HG03159 (cell line): Measurements from ENCODE around the gene SKA1.
"Not testable (repeated sequence)": the region's sequence is repeated elsewhere in the genome, so short reads cannot be mapped to it uniquely, and the experiment has no call there.

Source experiments
- ATAC-seq: cut with Tn5 transposase; IDR thresholded peaks from one replicate; pipeline ENCODE4 v1.9.1; 2021; ENCODE audit warnings: mild to moderate bottlenecking, moderate library complexity; ENCODE audit not compliant: unreplicated experiment

The SKA1 gene

GRCh38 chr18:50428531-50429206 is 53.8 kb downstream of the SKA1 start:
- no peak for ATAC-seq

GRCh38 chr18:50429207-50429948 is 54.5 kb downstream of the SKA1 start:
- no peak for ATAC-seq

GRCh38 chr18:50432915-50433314 is 58.1 kb downstream of the SKA1 start:
- ATAC-seq, result no peak

GRCh38 chr18:50436742-50437141 is 61.9 kb downstream of the SKA1 start:
- ATAC-seq, result not testable (repeated sequence)

GRCh38 chr18:50439460-50440015 is 64.7 kb downstream of the SKA1 start:
- ATAC-seq, result no peak

- ATAC-seq, result no peak
These were observed 66.2 kb downstream of the SKA1 start for GRCh38 chr18:50441016-50441415.

GRCh38 chr18:50441501-50441900 is 66.7 kb downstream of the SKA1 start:
- ATAC-seq, result no peak
